HG03439 (cell line): Measurements from ENCODE around the gene TTC7B.
"Not testable (repeated sequence)": the region's sequence is repeated elsewhere in the genome, so short reads cannot be mapped to it uniquely, and the experiment has no call there.

Source experiments
- ATAC-seq: cut with Tn5 transposase; IDR thresholded peaks from one replicate; pipeline ENCODE4 v1.9.1; 2021; ENCODE audit warnings: mild to moderate bottlenecking, moderate library complexity; ENCODE audit not compliant: unreplicated experiment

Gene TTC7B

GRCh38 chr14:90836692-90837063 is 20.4 kb upstream of the TTC7B start:
- no peak for ATAC-seq

- no peak for ATAC-seq
Measured at GRCh38 chr14:90831821-90832220, 15.6 kb upstream of the TTC7B start.

GRCh38 chr14:90830931-90831701 is 14.9 kb upstream of the TTC7B start:
- ATAC-seq = no peak

GRCh38 chr14:90829677-90830076 is 13.4 kb upstream of the TTC7B start:
- no peak for ATAC-seq

- ATAC-seq = peak; percentile 37
Measured at GRCh38 chr14:90828642-90829487, 12.6 kb upstream of the TTC7B start.

GRCh38 chr14:90827919-90828610 is 11.8 kb upstream of the TTC7B start:
- ATAC-seq = peak; percentile 95

- ATAC-seq = not testable (repeated sequence)
Measured at GRCh38 chr14:90823542-90823941, 7.3 kb upstream of the TTC7B start.

GRCh38 chr14:90820958-90821357 is 4.7 kb upstream of the TTC7B start:
- ATAC-seq = peak; percentile 59

- no peak for ATAC-seq
Measured at GRCh38 chr14:90819734-90820393, 3.6 kb upstream of the TTC7B start.

- no peak for ATAC-seq
Measured at GRCh38 chr14:90818715-90819114, 2.5 kb upstream of the TTC7B start.

GRCh38 chr14:90816681-90817436 is 629 bp upstream of the TTC7B start:
- no peak for ATAC-seq

GRCh38 chr14:90815572-90815821 is 733 bp downstream of the TTC7B start:
- no peak for ATAC-seq

- no peak for ATAC-seq
Measured at GRCh38 chr14:90814806-90815571, 1.2 kb downstream of the TTC7B start.

- ATAC-seq = no peak
Measured at GRCh38 chr14:90813442-90813841, 2.8 kb downstream of the TTC7B start.

GRCh38 chr14:90812109-90812508 is 4.1 kb downstream of the TTC7B start:
- ATAC-seq = no peak

- ATAC-seq = no peak
Measured at GRCh38 chr14:90811641-90812040, 4.6 kb downstream of the TTC7B start.

- no peak for ATAC-seq
Measured at GRCh38 chr14:90810806-90811205, 5.4 kb downstream of the TTC7B start.

GRCh38 chr14:90809530-90810312 is 6.5 kb downstream of the TTC7B start:
- ATAC-seq = no peak
